Loucy (cell line): ENCODE data around the gene TRRAP.

Source experiments
- H2AFZ ChIP-seq: fragments of 200-600 bp; sonication (generic); 2 replicates; pipeline ENCODE4 v1.6.0; 2016; ENCODE audit warnings: antibody characterized with exemption, mild to moderate bottlenecking, low read length, moderate library complexity
- H3F3A ChIP-seq: fragments of 200-600 bp; 2 replicates; pipeline ENCODE4 v1.6.0; 2016; ENCODE audit warnings: antibody characterized with exemption, low read depth, mild to moderate bottlenecking
- H3K27me3 ChIP-seq: fragments of 200-600 bp; sonication (generic); 2 replicates; pipeline ENCODE4 v1.6.1; 2014; ENCODE audit warnings: low read length, mild to moderate bottlenecking; ENCODE audit not compliant: insufficient read depth, poor library complexity, severe bottlenecking
- H3K36me3 ChIP-seq: fragments of 200-600 bp; sonication (generic); 2 replicates; pipeline ENCODE4 v1.6.1; 2016; ENCODE audit warnings: low read length; ENCODE audit not compliant: insufficient read depth
- H3K4me1 ChIP-seq: fragments of 200-600 bp; sonication (generic); 2 replicates; pipeline ENCODE4 v1.5.1; 2014; ENCODE audit warnings: low read length, mild to moderate bottlenecking; ENCODE audit not compliant: insufficient read depth, poor library complexity, severe bottlenecking
- H3K4me2 ChIP-seq: fragments of 200-600 bp; sonication (generic); 2 replicates; pipeline ENCODE4 v1.6.0; 2014; ENCODE audit warnings: antibody characterized with exemption, low read length, low read depth, mild to moderate bottlenecking; ENCODE audit not compliant: poor library complexity, severe bottlenecking
- H3K4me3 ChIP-seq: fragments of 200-600 bp; sonication (generic); 2 replicates; pipeline ENCODE4 v1.5.1; 2014; ENCODE audit warnings: low read length, mild to moderate bottlenecking, mixed read lengths; ENCODE audit not compliant: poor library complexity, severe bottlenecking
- H3K79me2 ChIP-seq: fragments of 200-600 bp; sonication (generic); 2 replicates; pipeline ENCODE4 v1.6.1; 2014; ENCODE audit warnings: low read length; ENCODE audit not compliant: insufficient read depth
- H3K9ac ChIP-seq: fragments of 200-600 bp; sonication (generic); 2 replicates; pipeline ENCODE4 v1.6.0; 2014; ENCODE audit warnings: mild to moderate bottlenecking, low read depth, low read length, moderate library complexity; ENCODE audit not compliant: poor library complexity, severe bottlenecking
- H3K9me2 ChIP-seq: fragments of 200-600 bp; sonication (generic); replicated peaks from 2 replicates; pipeline ENCODE4 v1.6.1; 2016; ENCODE audit warnings: low read depth, low read length, mixed read lengths
- H3K9me3 ChIP-seq: fragments of 200-600 bp; sonication (generic); 2 replicates; pipeline ENCODE4 v1.6.1; 2014; ENCODE audit warnings: mild to moderate bottlenecking, antibody characterized with exemption, low read length, low read depth; ENCODE audit not compliant: insufficient read depth
- H4K20me1 ChIP-seq: fragments of 200-600 bp; sonication (generic); 2 replicates; pipeline ENCODE4 v1.6.0; 2014; ENCODE audit warnings: antibody characterized with exemption, low read length, mild to moderate bottlenecking; ENCODE audit not compliant: insufficient read depth, poor library complexity, severe bottlenecking
- EZH2phosphoT487 ChIP-seq: fragments of 200-600 bp; IDR thresholded peaks from 2 replicates; pipeline ENCODE4 v1.6.1; 2018; ENCODE audit warnings: antibody characterized with exemption, mild to moderate bottlenecking, moderate library complexity, borderline replicate concordance
- TF ChIP-seq, protein P1 (sequence below): fragments of 200-600 bp; sonication (generic); conservative IDR thresholded peaks from 2 replicates; pipeline ENCODE4 v1.5.1; 2014; ENCODE audit warnings: mild to moderate bottlenecking, antibody characterized with exemption, low read length

Gene TRRAP

GRCh38 chr7:99028261-99028973 lies 150.1 kb downstream of the TRRAP start:
- Histone ChIP-seq H3K79me2 (no peaks in the 10 kb centered on the region), H3K9me2 (no peaks in the 10 kb centered on the region), H3K36me3 (peaks cover 49% of the 10 kb centered on the region), H3K27me3 (no peaks in the 10 kb centered on the region), H2AFZ (no peak overlapping the region), H3F3A (no peaks in the 10 kb centered on the region), H3K9ac (no peak overlapping the region), H3K9me3 (no peaks in the 10 kb centered on the region), H3K4me3 (no peak overlapping the region), H4K20me1 (no peaks in the 10 kb centered on the region), H3K4me1 (no peaks in the 10 kb centered on the region), H3K4me2 (no peak overlapping the region)
- TF ChIP-seq, protein P1, sequence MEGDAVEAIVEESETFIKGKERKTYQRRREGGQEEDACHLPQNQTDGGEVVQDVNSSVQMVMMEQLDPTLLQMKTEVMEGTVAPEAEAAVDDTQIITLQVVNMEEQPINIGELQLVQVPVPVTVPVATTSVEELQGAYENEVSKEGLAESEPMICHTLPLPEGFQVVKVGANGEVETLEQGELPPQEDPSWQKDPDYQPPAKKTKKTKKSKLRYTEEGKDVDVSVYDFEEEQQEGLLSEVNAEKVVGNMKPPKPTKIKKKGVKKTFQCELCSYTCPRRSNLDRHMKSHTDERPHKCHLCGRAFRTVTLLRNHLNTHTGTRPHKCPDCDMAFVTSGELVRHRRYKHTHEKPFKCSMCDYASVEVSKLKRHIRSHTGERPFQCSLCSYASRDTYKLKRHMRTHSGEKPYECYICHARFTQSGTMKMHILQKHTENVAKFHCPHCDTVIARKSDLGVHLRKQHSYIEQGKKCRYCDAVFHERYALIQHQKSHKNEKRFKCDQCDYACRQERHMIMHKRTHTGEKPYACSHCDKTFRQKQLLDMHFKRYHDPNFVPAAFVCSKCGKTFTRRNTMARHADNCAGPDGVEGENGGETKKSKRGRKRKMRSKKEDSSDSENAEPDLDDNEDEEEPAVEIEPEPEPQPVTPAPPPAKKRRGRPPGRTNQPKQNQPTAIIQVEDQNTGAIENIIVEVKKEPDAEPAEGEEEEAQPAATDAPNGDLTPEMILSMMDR, result no peak
- TF ChIP-seq EZH2phosphoT487, result no peak

DNA sequence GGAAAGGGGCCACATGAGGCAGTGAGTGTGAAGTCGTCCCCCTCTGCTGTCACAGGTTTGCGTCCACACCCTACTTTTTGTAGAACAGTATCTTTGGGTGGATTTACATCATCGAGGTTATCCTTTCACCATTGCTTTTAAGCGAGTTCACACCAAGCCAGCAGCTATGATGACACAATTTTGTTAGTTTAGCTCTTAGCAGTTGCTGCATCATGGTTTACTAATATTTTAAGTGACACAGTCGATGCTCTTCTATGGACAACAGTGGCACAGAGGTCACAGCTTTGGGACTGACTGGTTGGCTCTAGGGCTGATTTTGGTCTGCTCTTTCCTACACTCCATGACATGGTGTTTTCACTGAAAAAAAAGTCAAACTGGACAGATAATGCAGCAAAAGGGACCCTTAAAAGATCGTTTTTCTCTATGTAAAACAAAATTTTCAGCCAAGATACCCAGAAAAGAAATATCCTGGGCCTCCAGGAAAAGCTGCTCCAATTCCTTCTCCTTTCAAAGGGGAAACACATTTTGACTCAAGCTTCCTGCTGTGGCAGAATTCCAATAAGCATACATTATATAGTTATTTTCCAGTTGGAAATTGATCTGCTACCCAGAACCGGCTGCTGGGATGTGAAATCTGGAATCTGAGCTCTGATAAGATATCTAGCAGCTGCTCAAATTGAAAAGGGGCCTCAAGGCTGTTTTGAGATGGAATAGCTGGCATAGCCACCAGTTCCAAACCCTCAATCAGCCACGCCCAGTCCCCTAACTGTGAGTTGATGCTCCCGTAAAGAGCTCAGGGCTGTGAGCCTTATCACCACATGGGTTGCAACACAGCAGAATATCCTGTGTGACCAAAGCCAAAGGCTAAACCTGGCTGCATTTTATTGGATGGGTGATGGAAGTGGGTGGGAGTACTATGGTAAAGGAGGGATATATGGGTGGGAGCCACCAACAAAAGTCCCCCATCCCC lies 151.4 kb downstream of the TRRAP start:
- Histone ChIP-seq H3K4me2 (no peak overlapping the region), H3K79me2 (no peaks in the 10 kb centered on the region), H4K20me1 (no peaks in the 10 kb centered on the region), H3K9ac (no peak overlapping the region), H3K4me1 (no peaks in the 10 kb centered on the region), H3K9me3 (no peaks in the 10 kb centered on the region), H3K4me3 (no peak overlapping the region), H3K36me3 (peaks cover 63% of the 10 kb centered on the region), H3F3A (no peaks in the 10 kb centered on the region), H3K9me2 (no peaks in the 10 kb centered on the region), H3K27me3 (no peaks in the 10 kb centered on the region), H2AFZ (no peak overlapping the region)
- TF ChIP-seq EZH2phosphoT487, result no peak
- TF ChIP-seq, protein P1, result no peak

- Histone ChIP-seq H3K4me3 (no peak overlapping the region), H3K4me2 (no peak overlapping the region), H3K9me2 (no peaks in the 10 kb centered on the region), H3K4me1 (no peaks in the 10 kb centered on the region), H3K36me3 (peaks cover 70% of the 10 kb centered on the region), H4K20me1 (no peaks in the 10 kb centered on the region), H2AFZ (no peak overlapping the region), H3K9ac (no peak overlapping the region), H3K79me2 (no peaks in the 10 kb centered on the region), H3K9me3 (no peaks in the 10 kb centered on the region), H3F3A (no peaks in the 10 kb centered on the region), H3K27me3 (no peaks in the 10 kb centered on the region)
- TF ChIP-seq, protein P1, result no peak
- no peak for TF ChIP-seq EZH2phosphoT487
Measured at GRCh38 chr7:99030457-99030856, 152.1 kb downstream of the TRRAP start.
